Endodermal cell (in vitro differentiated cells): ENCODE data around the gene SMYD3. TPM values are rescaled to one million over a fixed set of nuclear protein-coding genes. Genes with fewer than 3 reads are reported as not detected.
A peak's percentile ranks its signal among the peaks of the same experiment; 100 is the strongest.
"Not testable (repeated sequence)": the region's sequence is repeated elsewhere in the genome, so short reads cannot be mapped to it uniquely, and the experiment has no call there.

Experiments
- DNase-seq: peaks from one replicate; pipeline ENCODE4 v3.0.0-alpha.2; 2017
- H3K27ac ChIP-seq: 2 replicates; pipeline ENCODE4 v1.5.1; 2013; ENCODE audit warnings: mild to moderate bottlenecking, low read depth, low read length, moderate library complexity
- H3K27me3 ChIP-seq: 2 replicates; pipeline ENCODE4 v1.6.1; 2013; ENCODE audit warnings: mild to moderate bottlenecking, low read length, moderate library complexity; ENCODE audit not compliant: insufficient read depth, control insufficient read depth, poor library complexity, severe bottlenecking
- H3K36me3 ChIP-seq: 2 replicates; pipeline ENCODE4 v1.7.0; 2013; ENCODE audit warnings: mild to moderate bottlenecking, low read length, moderate library complexity; ENCODE audit not compliant: control insufficient read depth, insufficient read depth
- H3K4me1 ChIP-seq: one replicate; pipeline ENCODE4 v1.7.0; 2013; ENCODE audit warnings: low read length; ENCODE audit not compliant: control insufficient read depth, insufficient read depth
- H3K4me3 ChIP-seq: 2 replicates; pipeline ENCODE4 v1.5.1; 2013; ENCODE audit warnings: mild to moderate bottlenecking, low read length, moderate library complexity
- H3K9ac ChIP-seq: 2 replicates; pipeline ENCODE4 v1.6.1; 2013; ENCODE audit warnings: mild to moderate bottlenecking, low read length, moderate library complexity; ENCODE audit not compliant: poor library complexity, severe bottlenecking; ENCODE audit errors: extremely low read depth
- H3K9me3 ChIP-seq: 2 replicates; pipeline ENCODE4 v1.6.1; 2013; ENCODE audit warnings: mild to moderate bottlenecking, low read length, moderate library complexity; ENCODE audit not compliant: control insufficient read depth
- H3K27ac Mint-ChIP-seq: 2 replicates; pipeline ENCODE4 v1.8.0; 2020; ENCODE audit warnings: mixed read lengths
- H3K27me3 Mint-ChIP-seq: 2 replicates; pipeline ENCODE4 v1.8.0; 2021; ENCODE audit warnings: mild to moderate bottlenecking, mixed read lengths; ENCODE audit not compliant: insufficient read depth
- H3K36me3 Mint-ChIP-seq: 2 replicates; pipeline ENCODE4 v1.8.0; 2020; ENCODE audit warnings: low read depth, mixed read lengths
- H3K4me1 Mint-ChIP-seq: 2 replicates; pipeline ENCODE4 v1.8.0; 2020; ENCODE audit warnings: mixed read lengths
- H3K4me3 Mint-ChIP-seq: 2 replicates; pipeline ENCODE4 v1.8.0; 2020; ENCODE audit warnings: mild to moderate bottlenecking, moderate library complexity, mixed read lengths
- H3K9me3 Mint-ChIP-seq: 2 replicates; pipeline ENCODE4 v1.8.0; 2020; ENCODE audit warnings: mild to moderate bottlenecking, mixed read lengths
- CTCF ChIP-seq: fragments of 200-600 bp; sonication (generic); conservative IDR thresholded peaks from 2 replicates; pipeline ENCODE4 v1.5.0; 2021; ENCODE audit warnings: antibody characterized with exemption, mild to moderate bottlenecking
- WGBS, 2 experiments: methylation state at CpG; one replicate each; pipeline versions ENCODE4 v1.1.5 to v1.1.7; 2013; ENCODE audit warnings: missing lambda C conversion rate in 2 of 2, mixed read lengths in 1 of 2; ENCODE audit not compliant: insufficient coverage in 1 of 2, insufficient read length in 1 of 2; 5-methylcytosine and 5-hydroxymethylcytosine counted together
- total RNA-seq, 2 donors: library from RNA; stranded (reverse); fragmentation: NEBNext Ultra II Directional in 1 of 2; extraction: Animal tissue kit (Norgen Biotek cat#: 25700) in 1 of 2; gene quantifications; 2 replicates in 1 of 2; 3 replicates in 1 of 2; pipeline ENCODE4 v1.2.1, GENCODE V29; 2021

SMYD3 gene
- total RNA-seq, 2 donors from 2014 or later = 32.3 to 45.8 TPM

DNA sequence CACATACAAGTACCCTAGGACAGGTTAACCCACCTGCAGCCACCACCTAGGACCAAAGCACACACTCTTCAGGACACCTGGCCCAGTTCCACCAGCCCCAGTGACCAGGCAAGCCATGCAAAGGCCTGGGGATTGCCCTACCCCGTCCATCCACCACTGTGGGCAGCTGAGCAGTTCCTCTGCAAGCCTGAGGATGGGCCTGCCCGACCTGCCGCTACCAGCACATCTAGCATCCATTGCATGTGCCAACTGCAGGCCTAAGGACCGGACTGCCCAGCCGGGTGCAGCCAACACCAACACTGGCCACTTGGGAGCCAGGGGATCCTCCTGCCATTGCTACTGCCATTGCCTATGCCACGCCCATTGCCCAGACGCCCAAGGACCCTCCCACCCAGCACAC, 558.3 kb downstream of the SMYD3 start:
- no peaks in the 10 kb centered on the region for H3K36me3 ChIP-seq
- peaks cover 3% of the 10 kb centered on the region for H3K4me1 Mint-ChIP-seq
- H3K27ac ChIP-seq = no peak overlapping the region
- 83 to 100% methylated on average over 1 to 7 of the region's 7 CpGs for WGBS, 2 experiments
- no peak overlapping the region for H3K9ac ChIP-seq
- peaks cover 20% of the 10 kb centered on the region for H3K9me3 Mint-ChIP-seq
- DNase-seq = no peak
- no peak overlapping the region for H3K4me3 Mint-ChIP-seq
- H3K9me3 ChIP-seq = peaks cover 18% of the 10 kb centered on the region
- H3K27me3 ChIP-seq = no peaks in the 10 kb centered on the region
- H3K27ac Mint-ChIP-seq = no peak overlapping the region
- no peaks in the 10 kb centered on the region for H3K4me1 ChIP-seq
- H3K27me3 Mint-ChIP-seq = no peaks in the 10 kb centered on the region
- H3K4me3 ChIP-seq = no peak overlapping the region
- TF ChIP-seq CTCF = no peak
- peaks cover 5% of the 10 kb centered on the region for H3K36me3 Mint-ChIP-seq

- Histone ChIP-seq H3K9ac (no peak overlapping the region), H3K27me3 (no peaks in the 10 kb centered on the region), H3K27ac (peak overlapping the region; percentile 72), H3K4me1 (no peaks in the 10 kb centered on the region), H3K4me3 (no peak overlapping the region), H3K9me3 (peaks cover 18% of the 10 kb centered on the region), H3K36me3 (no peaks in the 10 kb centered on the region)
- no peaks in the 10 kb centered on the region for H3K27me3 Mint-ChIP-seq
- H3K36me3 Mint-ChIP-seq = peaks cover 5% of the 10 kb centered on the region
- H3K9me3 Mint-ChIP-seq = peaks cover 20% of the 10 kb centered on the region
- H3K27ac Mint-ChIP-seq = no peak overlapping the region
- no peak overlapping the region for H3K4me3 Mint-ChIP-seq
- WGBS, 2 experiments = 59 to 90% methylated on average over 8 to 10 of the region's 10 CpGs
- no peak for TF ChIP-seq CTCF
- H3K4me1 Mint-ChIP-seq = no peaks in the 10 kb centered on the region
- DNase-seq = no peak
These were observed 560.2 kb downstream of the SMYD3 start for GRCh38 chr1:245946905-245947304.

DNA sequence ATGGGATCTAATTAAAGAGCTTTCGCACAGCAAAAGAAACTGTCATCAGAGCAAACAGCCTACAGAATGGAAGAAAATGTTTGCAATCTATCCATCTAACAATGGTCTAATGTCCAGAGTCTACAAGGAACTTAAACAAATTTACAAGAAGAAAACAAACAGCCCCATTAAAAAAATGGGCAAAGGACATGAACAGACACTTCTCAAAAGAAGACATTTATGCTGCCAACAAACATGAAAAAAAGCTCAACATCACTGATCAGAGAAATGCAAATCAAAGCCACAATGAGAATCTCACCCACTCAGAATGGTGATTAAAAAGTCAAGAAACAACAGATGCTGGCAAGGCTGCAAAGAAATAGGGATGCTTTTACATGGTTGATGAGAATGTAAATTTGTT, 561.9 kb downstream of the SMYD3 start:
- not testable (repeated sequence) for H3K4me1 ChIP-seq, H3K4me3 Mint-ChIP-seq, H3K27me3 Mint-ChIP-seq, H3K27ac Mint-ChIP-seq, H3K27ac ChIP-seq, H3K36me3 ChIP-seq, H3K9ac ChIP-seq, H3K27me3 ChIP-seq, H3K4me3 ChIP-seq, DNase-seq, H3K36me3 Mint-ChIP-seq, H3K4me1 Mint-ChIP-seq
- H3K9me3 ChIP-seq = peaks cover 18% of the 10 kb centered on the region
- peaks cover 20% of the 10 kb centered on the region for H3K9me3 Mint-ChIP-seq
- 97 to 100% methylated on average over 1 of the region's 1 CpG for WGBS, 2 experiments

DNA sequence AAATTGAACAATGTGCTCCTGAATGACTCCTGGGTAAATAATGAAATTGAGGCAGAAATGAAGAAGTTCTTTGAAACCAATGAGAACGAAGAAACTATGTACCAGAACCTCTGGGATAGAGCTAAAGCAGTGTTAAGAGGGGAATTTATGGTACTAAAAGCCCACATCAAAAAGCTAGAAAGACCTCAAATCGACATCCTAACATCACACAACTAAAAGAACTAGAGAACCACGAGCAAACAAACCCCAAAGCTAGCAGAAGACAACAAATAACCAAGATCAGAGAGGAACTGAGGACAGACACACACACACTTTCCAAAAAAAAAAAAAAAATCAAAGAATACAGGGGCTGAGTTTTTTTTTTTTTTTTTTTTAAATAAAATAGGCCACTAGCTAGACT, 564.2 kb downstream of the SMYD3 start:
- Histone ChIP-seq H3K4me1 (no peaks in the 10 kb centered on the region), H3K27me3 (no peaks in the 10 kb centered on the region), H3K27ac (no peak overlapping the region), H3K9ac (no peak overlapping the region), H3K36me3 (no peaks in the 10 kb centered on the region), H3K4me3 (no peak overlapping the region), H3K9me3 (peaks cover 18% of the 10 kb centered on the region)
- peaks cover 5% of the 10 kb centered on the region for H3K36me3 Mint-ChIP-seq
- no peak overlapping the region for H3K27ac Mint-ChIP-seq
- H3K9me3 Mint-ChIP-seq = peaks cover 20% of the 10 kb centered on the region
- WGBS, 2 experiments = 80 to 93% methylated on average over 1 to 3 of the region's 3 CpGs
- no peaks in the 10 kb centered on the region for H3K27me3 Mint-ChIP-seq
- peaks cover 7% of the 10 kb centered on the region for H3K4me1 Mint-ChIP-seq
- H3K4me3 Mint-ChIP-seq = no peak overlapping the region
- TF ChIP-seq CTCF = no peak
- DNase-seq = no peak

GRCh38 chr1:245941771-245942170, 565.3 kb downstream of the SMYD3 start:
- H3K27me3 ChIP-seq = not testable (repeated sequence)

More at GRCh38 chr1:245941771-245942170, 565.3 kb downstream of the SMYD3 start:
- not testable (repeated sequence) for H3K4me1 ChIP-seq, H3K36me3 Mint-ChIP-seq, H3K4me1 Mint-ChIP-seq, H3K9ac ChIP-seq, H3K4me3 Mint-ChIP-seq, H3K36me3 ChIP-seq, H3K27ac Mint-ChIP-seq, DNase-seq, H3K27ac ChIP-seq, H3K4me3 ChIP-seq, H3K27me3 Mint-ChIP-seq
- H3K9me3 ChIP-seq = peaks cover 18% of the 10 kb centered on the region
- WGBS, 2 experiments = 100% methylated on average over 1 of the region's 1 CpG; no CpG with 5 or more reads in 1 of the 2 experiments
- peaks cover 20% of the 10 kb centered on the region for H3K9me3 Mint-ChIP-seq
